Activated CD4-positive, alpha-beta T cell treated with anti-CD3 and anti-CD28 coated beads for 36 hours (primary cell): ENCODE data around the gene CLMP. TPM values are rescaled to one million over a fixed set of nuclear protein-coding genes. Genes with fewer than 3 reads are reported as not detected.

ENCODE experiments used
- ATAC-seq: fragments of 200-7000 bp; cut with Tn5 transposase; one replicate; pipeline ENCODE4 v1.10.0; 2021; ENCODE audit warnings: mild to moderate bottlenecking, moderate library complexity
- CTCF ChIA-PET: fragments of 350-600 bp; sonication (Branson Sonifier 250); formaldehyde crosslinking; loops from one replicate; lab custom pipeline; 2021; ENCODE audit warnings: antibody characterized with exemption; lab: Charles Lee
- POLR2A ChIA-PET: fragments of 350-600 bp; sonication (Branson Sonifier 250); formaldehyde crosslinking; loops from one replicate; lab custom pipeline; 2021; ENCODE audit warnings: antibody characterized with exemption, inconsistent platforms; lab: Charles Lee
- DNase-seq: peaks from one replicate; pipeline ENCODE4 v3.0.0-alpha.2; 2020
- H3K27ac Mint-ChIP-seq: one replicate; pipeline ENCODE4 v1.8.0; 2021; ENCODE audit warnings: mixed read lengths
- H3K27me3 Mint-ChIP-seq: one replicate; pipeline ENCODE4 v1.8.0; 2021; ENCODE audit warnings: mixed read lengths
- H3K36me3 Mint-ChIP-seq: one replicate; pipeline ENCODE4 v1.8.0; 2021; ENCODE audit warnings: low read depth, mixed read lengths
- H3K4me1 Mint-ChIP-seq: one replicate; pipeline ENCODE4 v1.8.0; 2021; ENCODE audit warnings: mixed read lengths
- H3K4me3 Mint-ChIP-seq: one replicate; pipeline ENCODE4 v1.8.0; 2021; ENCODE audit warnings: mild to moderate bottlenecking, moderate library complexity, mixed read lengths
- H3K9me3 Mint-ChIP-seq: one replicate; pipeline ENCODE4 v1.8.0; 2021; ENCODE audit warnings: low read depth, mixed read lengths
- intact Hi-C, 2 experiments: fragments of 100-400 bp; cut with DNase I in 1 of 2; cut with micrococcal nuclease in 1 of 2; formaldehyde crosslinking; loops; one replicate each; pipeline versions ENCODE4 v1.14.2 to v1.15.1; 2022 to 2024; cut with DNase I, micrococcal nuclease
- total RNA-seq, 2 experiments: library from RNA; stranded (reverse); gene quantifications; one replicate each; pipeline ENCODE4 v1.2.3, GENCODE V29; 2021

CLMP gene
- total RNA-seq, 2 experiments from 2014 or later, result 0.05 to 0.09 TPM

DNA sequence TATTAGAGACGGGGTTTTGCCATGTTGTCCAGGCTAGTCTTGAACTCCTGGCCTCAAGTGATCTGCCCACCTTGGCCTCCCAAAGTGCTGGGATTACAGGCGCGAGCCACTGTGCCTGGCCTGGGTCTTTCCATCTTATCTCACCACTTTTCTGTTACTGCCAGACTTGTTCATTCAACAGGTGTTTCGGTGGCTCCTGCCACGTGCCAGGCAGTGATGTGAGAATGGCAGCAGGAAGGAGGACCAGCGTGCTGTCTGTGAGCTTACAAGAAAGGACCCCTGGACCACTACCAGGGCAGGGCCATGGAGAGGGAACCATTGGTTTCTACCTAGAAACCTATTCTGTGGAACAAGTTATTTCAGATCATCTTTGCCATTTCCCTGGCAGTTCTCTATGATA lies 44.2 kb downstream of the CLMP start:
- Mint-ChIP-seq H3K27me3 (peaks cover 2% of the 10 kb centered on the region), H3K4me3 (no peak overlapping the region), H3K27ac (no peak overlapping the region), H3K9me3 (no peaks in the 10 kb centered on the region), H3K4me1 (no peaks in the 10 kb centered on the region), H3K36me3 (no peaks in the 10 kb centered on the region)
- CTCF ChIA-PET, result interaction anchor here (1.5 kb wide), 1 partner anchor 110 kb away, joined by 5 read pairs; no protein-coding TSS in a partner anchor
- ATAC-seq (no peak), DNase-seq (no peak)
- intact Hi-C loops, result no loop called here
- POLR2A ChIA-PET, result no interaction called here

DNA sequence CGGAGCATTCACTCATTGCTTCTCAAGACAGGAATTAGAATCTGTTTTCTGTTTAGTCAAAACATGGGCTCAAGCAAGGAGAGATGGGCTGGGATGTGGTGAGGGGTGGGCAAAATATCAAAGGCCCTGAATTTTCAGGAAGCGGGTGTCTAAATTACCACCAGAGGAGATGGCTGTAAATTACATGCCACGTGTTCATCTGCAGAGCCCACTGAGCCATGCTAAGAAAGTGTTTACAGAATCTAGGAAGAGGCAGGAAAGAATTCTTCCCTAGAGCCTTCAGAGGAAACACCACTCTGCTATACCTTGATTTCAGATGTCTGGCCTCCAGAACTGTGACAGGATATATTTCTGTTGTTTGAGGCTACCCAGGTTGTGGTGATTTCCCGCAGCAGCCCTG lies 46.1 kb downstream of the CLMP start:
- no peak overlapping the region for H3K27ac Mint-ChIP-seq
- H3K9me3 Mint-ChIP-seq, result no peaks in the 10 kb centered on the region
- H3K36me3 Mint-ChIP-seq, result no peaks in the 10 kb centered on the region

DNA sequence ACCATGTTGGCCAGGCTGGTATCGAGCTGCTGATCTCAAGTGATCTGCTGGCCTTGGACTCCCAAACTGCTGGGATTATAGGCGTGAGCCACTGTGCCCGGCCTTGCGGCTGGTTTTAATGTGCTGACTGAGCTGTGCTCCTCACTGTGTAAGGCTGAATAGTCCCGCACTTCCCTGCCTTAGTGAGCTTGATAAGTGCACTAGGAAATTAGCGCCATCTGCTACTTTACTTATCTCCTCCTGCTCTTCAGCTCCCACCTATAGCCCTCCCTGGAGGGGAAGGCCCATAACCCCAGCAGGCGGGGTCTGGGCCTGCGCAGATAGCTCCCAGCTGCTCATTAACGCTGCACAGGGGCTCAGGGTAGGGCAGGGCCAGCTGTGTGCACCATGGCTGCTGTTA lies 49.4 kb downstream of the CLMP start:
- POLR2A ChIA-PET, result no interaction called here

More for the DNA sequence above, 46.1 kb downstream of the CLMP start:
- H3K4me3 Mint-ChIP-seq, result no peak overlapping the region
- ChIA-PET CTCF (no interaction called here), POLR2A (no interaction called here)
- DNase-seq (no peak), ATAC-seq (no peak)
- no peaks in the 10 kb centered on the region for H3K4me1 Mint-ChIP-seq
- intact Hi-C loops, result no loop called here
- H3K27me3 Mint-ChIP-seq, result peaks cover 1% of the 10 kb centered on the region

DNA sequence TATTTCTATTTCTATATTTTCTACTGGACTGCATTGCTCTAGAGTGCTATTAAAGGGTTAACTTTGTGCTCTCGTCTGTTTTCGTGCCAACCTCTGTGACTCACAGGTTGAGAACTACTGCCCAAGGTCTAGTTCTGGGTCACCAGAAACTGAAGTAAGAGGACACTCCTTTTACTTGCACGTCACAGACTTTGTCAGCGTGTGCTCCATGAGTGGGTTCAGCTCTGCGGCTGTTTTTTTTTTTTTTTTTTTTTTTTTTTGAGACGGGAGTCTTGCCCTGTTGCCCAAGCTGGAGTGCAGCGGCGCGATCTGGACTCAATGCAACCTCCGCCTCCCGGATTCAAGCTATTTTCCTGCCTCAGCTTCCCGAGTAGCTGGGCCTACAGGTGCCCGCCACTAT lies 49.8 kb downstream of the CLMP start:
- CTCF ChIA-PET, result interaction anchor here (0.6 kb wide), 1 partner anchor 9 kb away, joined by 3 read pairs; no protein-coding TSS in a partner anchor
- Mint-ChIP-seq H3K4me1 (no peaks in the 10 kb centered on the region), H3K27ac (no peak overlapping the region), H3K27me3 (no peaks in the 10 kb centered on the region), H3K4me3 (no peak overlapping the region), H3K36me3 (no peaks in the 10 kb centered on the region), H3K9me3 (no peaks in the 10 kb centered on the region)
- POLR2A ChIA-PET, result interaction anchor here (0.6 kb wide), 1 partner anchor 303 kb away, joined by 7 read pairs; no protein-coding TSS in a partner anchor
- intact Hi-C loops, result no loop called here
- ATAC-seq, result no peak
- DNase-seq, result no peak

More for the DNA sequence above, 49.4 kb downstream of the CLMP start:
- CTCF ChIA-PET, result interaction anchor here (0.6 to 0.7 kb wide), 2 partner anchors 8 to 17 kb away, joined by 3 read pairs; no protein-coding TSS in a partner anchor
- Mint-ChIP-seq H3K9me3 (no peaks in the 10 kb centered on the region), H3K27me3 (no peaks in the 10 kb centered on the region), H3K4me3 (no peak overlapping the region), H3K36me3 (no peaks in the 10 kb centered on the region), H3K27ac (no peak overlapping the region), H3K4me1 (no peaks in the 10 kb centered on the region)
- DNase-seq (no peak), ATAC-seq (no peak)
- intact Hi-C loops, result no loop called here

DNA sequence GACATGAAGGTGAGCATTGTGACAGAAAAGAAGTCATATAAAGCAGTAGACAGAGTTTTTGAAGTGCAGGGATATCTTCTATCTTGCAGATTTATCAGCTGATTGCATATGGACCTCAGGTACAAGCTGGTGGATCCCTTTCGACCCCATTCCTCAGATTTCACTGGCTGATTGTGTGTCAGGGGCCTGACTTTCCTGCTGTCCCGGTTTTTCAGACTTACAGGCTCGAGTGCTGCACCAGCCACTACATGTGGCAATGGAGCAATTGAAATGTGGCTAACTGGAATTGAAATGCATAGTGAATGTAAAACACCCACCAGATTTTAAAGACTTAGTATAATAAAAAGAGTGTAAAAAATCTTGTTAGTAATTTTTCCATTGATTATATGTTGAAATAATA lies 50.3 kb downstream of the CLMP start:
- no peaks in the 10 kb centered on the region for H3K36me3 Mint-ChIP-seq
- H3K9me3 Mint-ChIP-seq, result no peaks in the 10 kb centered on the region
- no peak for ATAC-seq
- ChIA-PET CTCF (no interaction called here), POLR2A (interaction anchor here (0.6 kb wide), 1 partner anchor 303 kb away, joined by 7 read pairs; no protein-coding TSS in a partner anchor)
- H3K27me3 Mint-ChIP-seq, result no peaks in the 10 kb centered on the region
- no peak for DNase-seq
- H3K4me3 Mint-ChIP-seq, result no peak overlapping the region
- H3K27ac Mint-ChIP-seq, result no peak overlapping the region
- intact Hi-C loops, result no loop called here
- H3K4me1 Mint-ChIP-seq, result no peaks in the 10 kb centered on the region

DNA sequence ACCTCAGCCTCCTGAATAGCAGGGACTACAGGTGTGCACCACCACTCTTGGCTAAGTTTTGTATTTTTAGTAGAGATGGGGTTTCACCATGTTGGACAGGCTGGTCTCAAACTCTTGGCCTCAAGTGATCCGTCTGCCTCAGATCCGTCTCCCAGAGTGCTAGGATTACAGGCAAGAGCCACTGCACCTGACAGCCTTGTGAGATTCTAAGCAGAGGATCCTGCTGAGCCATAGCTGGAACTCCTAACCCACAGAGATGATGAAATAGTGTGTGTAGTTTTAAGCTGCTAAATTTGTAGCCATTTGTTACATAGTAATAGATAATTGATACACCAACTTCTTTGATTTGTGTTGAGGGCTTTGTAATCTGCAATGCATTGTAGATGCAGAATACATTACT lies 51.1 kb downstream of the CLMP start:
- ChIA-PET CTCF (interaction anchor here (1.3 to 1.7 kb wide), 2 partner anchors 103 to 118 kb away, joined by 3 to 7 read pairs; no protein-coding TSS in a partner anchor), POLR2A (no interaction called here)
- no peaks in the 10 kb centered on the region for H3K36me3 Mint-ChIP-seq
- no peaks in the 10 kb centered on the region for H3K9me3 Mint-ChIP-seq
- no peaks in the 10 kb centered on the region for H3K4me1 Mint-ChIP-seq
- H3K27me3 Mint-ChIP-seq, result peaks cover 2% of the 10 kb centered on the region
- no peak for DNase-seq
- H3K27ac Mint-ChIP-seq, result no peak overlapping the region
- no peak for ATAC-seq
- H3K4me3 Mint-ChIP-seq, result no peak overlapping the region
- intact Hi-C loops, result no loop called here

DNA sequence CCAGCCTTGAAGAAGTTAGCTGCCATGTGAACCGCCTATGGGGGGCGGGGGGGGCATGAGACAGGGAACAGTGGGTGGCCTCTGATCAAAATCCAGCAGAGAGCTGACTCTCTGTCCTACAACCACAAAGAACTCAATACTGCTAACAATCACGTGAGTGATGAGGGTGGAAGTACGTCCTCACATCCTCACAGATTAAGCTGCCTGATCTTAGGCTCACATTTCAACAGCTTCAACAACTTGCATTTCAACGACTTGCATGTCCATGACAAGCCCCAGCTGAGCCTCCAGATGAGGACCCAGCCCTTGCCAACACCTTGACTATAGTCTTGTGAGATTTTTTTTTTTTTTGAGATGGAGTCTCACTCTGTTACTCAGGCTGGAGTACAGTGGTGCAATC lies 51.6 kb downstream of the CLMP start:
- ATAC-seq (no peak), DNase-seq (no peak)
- Mint-ChIP-seq H3K4me3 (no peak overlapping the region), H3K4me1 (no peaks in the 10 kb centered on the region), H3K27me3 (peaks cover 2% of the 10 kb centered on the region), H3K36me3 (no peaks in the 10 kb centered on the region), H3K27ac (no peak overlapping the region), H3K9me3 (no peaks in the 10 kb centered on the region)
- intact Hi-C loops, result no loop called here
- ChIA-PET CTCF (interaction anchor here (0.6 to 1.7 kb wide), 4 partner anchors 9 to 118 kb away, joined by 3 to 7 read pairs (median 5); no protein-coding TSS in a partner anchor), POLR2A (no interaction called here)

DNA sequence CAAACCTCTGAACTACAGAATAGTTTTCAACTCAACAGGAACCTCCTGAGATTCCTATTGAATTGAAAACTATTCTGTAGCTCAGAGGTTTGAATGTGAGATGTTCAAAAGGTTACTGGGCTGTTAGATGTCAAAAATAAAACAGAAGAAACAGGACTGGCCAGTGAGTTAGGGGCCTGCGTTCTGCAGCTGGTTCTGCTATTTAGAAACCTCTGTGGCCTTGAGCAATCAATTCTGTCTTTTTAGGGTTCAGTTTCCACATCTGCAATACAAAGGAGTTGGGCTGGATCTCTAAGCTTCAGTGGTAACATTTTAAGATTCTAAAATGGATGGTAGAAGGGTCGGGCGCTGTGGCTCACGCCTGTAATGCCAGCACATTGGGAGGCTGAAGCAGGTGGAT lies 55.8 kb downstream of the CLMP start:
- intact Hi-C loops, result no loop called here
- no peak overlapping the region for H3K27ac Mint-ChIP-seq
- no peaks in the 10 kb centered on the region for H3K9me3 Mint-ChIP-seq
- peaks cover 2% of the 10 kb centered on the region for H3K27me3 Mint-ChIP-seq
- DNase-seq (no peak), ATAC-seq (no peak)
- H3K4me3 Mint-ChIP-seq, result no peak overlapping the region
- POLR2A ChIA-PET, result no interaction called here
- no peaks in the 10 kb centered on the region for H3K36me3 Mint-ChIP-seq
- CTCF ChIA-PET, result interaction anchor here (1.1 kb wide), 1 partner anchor 122 kb away, joined by 3 read pairs; no protein-coding TSS in a partner anchor
- H3K4me1 Mint-ChIP-seq, result no peaks in the 10 kb centered on the region

DNA sequence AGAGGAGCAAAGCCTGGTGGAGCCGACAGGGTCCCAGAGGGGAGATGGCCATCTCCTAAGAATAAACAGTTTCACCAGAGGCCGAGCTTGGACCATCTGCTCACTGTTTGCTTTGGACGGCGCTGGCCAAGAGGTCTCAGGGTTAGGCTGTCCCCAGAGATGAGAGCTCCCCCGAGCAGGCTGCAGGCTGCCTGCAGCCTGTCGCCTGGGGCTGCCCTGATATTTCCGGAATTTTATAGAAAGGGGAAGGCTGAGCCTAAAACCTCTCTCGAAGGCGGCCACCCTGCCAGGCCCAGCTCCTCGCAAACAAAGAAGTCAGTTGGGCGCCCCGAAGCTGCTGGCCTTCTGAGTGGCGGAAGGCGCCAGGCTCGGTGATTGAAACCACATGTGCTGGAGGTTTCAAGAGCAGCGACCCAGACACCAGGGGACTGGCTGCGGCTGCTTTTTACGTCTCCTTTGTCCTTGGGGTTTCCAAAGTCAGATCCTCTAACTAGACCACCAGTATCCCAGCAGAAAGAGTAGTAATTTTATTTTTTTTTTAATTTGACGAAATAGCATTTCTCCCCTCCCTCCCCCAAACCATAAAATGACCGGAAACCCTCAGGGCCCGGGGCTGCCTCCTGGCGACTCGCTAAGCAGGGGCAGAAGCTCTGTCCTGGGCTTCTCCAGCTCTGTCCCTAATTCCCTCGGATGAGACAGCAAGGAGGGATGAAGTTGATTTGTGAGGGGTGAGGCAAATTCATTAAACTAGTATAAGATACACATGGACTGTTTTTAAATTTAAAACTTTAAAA lies 57.4 kb downstream of the CLMP start:
- Mint-ChIP-seq H3K36me3 (no peaks in the 10 kb centered on the region), H3K27me3 (peaks cover 2% of the 10 kb centered on the region)
- intact Hi-C loops, result no loop called here

DNA sequence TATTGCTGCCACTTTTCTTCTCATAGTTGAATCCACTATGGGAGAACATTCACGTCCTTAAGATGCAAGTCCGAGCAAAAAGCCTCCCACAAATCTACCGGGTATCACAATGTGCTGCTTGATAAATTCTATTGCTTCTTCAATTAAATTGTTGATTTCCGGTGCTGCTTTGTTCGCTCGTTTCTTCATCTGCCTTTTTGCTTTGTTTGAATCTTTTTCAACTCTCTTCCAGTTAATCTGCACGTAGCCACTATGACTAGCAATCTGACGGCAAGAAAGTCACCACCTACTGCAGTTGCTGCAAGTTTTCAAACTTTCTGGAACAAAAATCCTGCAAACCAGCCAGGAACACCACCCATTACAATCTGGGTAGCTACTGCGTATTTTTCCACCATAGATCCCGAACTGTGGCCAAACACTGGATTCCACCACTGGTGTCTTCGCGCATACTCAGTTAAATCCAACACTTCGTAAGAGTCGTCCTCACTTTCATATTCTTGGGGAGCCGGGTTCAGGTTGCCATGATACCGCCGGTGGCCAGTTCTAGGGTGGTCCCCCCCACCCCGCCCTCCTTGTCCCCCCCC lies 59.1 kb downstream of the CLMP start:
- H3K4me3 Mint-ChIP-seq, result no peak overlapping the region
- H3K9me3 Mint-ChIP-seq, result no peaks in the 10 kb centered on the region
- ChIA-PET POLR2A (no interaction called here), CTCF (no interaction called here)
- H3K4me1 Mint-ChIP-seq, result no peaks in the 10 kb centered on the region
- intact Hi-C loops, result no loop called here
- peaks cover 2% of the 10 kb centered on the region for H3K27me3 Mint-ChIP-seq
- H3K27ac Mint-ChIP-seq, result no peak overlapping the region
- ATAC-seq (no peak), DNase-seq (no peak)
- H3K36me3 Mint-ChIP-seq, result no peaks in the 10 kb centered on the region

More for the DNA sequence above, 57.4 kb downstream of the CLMP start:
- Mint-ChIP-seq H3K9me3 (no peaks in the 10 kb centered on the region), H3K4me3 (no peak overlapping the region), H3K27ac (no peak overlapping the region), H3K4me1 (no peaks in the 10 kb centered on the region)
- POLR2A ChIA-PET, result no interaction called here
- peak; percentile 7 for DNase-seq
- no peak for ATAC-seq
- CTCF ChIA-PET, result no interaction called here

DNA sequence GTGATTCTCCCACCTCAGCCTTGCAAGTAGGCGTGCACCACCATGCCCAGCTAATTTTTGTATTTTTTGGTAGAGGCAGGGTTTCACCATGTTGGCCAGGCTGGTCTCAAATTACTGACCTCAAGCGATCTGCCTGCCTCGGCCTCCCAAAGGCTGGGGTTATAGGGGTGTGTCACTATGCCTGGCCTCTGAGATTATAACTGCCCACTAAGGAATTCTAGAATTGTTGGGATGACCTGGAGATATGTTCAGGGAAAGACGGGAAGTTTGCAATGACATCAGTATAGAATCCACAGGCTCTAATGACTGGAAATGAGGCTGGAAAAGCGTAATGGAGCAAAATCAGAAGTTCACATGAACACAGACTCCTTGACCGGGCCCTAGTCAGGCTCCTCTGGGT lies 62.2 kb downstream of the CLMP start:
- no peaks in the 10 kb centered on the region for H3K9me3 Mint-ChIP-seq
- no peak overlapping the region for H3K4me3 Mint-ChIP-seq
- no peak for DNase-seq
- H3K36me3 Mint-ChIP-seq, result no peaks in the 10 kb centered on the region
- peaks cover 5% of the 10 kb centered on the region for H3K4me1 Mint-ChIP-seq
- POLR2A ChIA-PET, result no interaction called here
- ATAC-seq, result no peak
- CTCF ChIA-PET, result no interaction called here
- H3K27me3 Mint-ChIP-seq, result no peaks in the 10 kb centered on the region
- H3K27ac Mint-ChIP-seq, result no peak overlapping the region
- intact Hi-C loops, result no loop called here
